Raji (cell line): ENCODE measurements around the gene ZNF618.

Experiments
- POLR2A ChIP-seq: IDR thresholded peaks from 2 replicates; pipeline ENCODE4 v1.6.1; 2011; ENCODE audit warnings: low read depth, low read length, control low read depth; ENCODE audit not compliant: insufficient read depth

ZNF618 gene

GRCh38 chr9:113875459-113876150 is 504 bp upstream of the ZNF618 start:
- no peak for TF ChIP-seq POLR2A

- no peak for TF ChIP-seq POLR2A
These were observed 872 bp downstream of the ZNF618 start for GRCh38 chr9:113876993-113877368.

- no peak for TF ChIP-seq POLR2A
These were observed 3.2 kb downstream of the ZNF618 start for GRCh38 chr9:113879318-113879717.

- TF ChIP-seq POLR2A: no peak
These were observed 3.8 kb downstream of the ZNF618 start for GRCh38 chr9:113879911-113880310.

GRCh38 chr9:113882181-113882580 is 6.1 kb downstream of the ZNF618 start:
- no peak for TF ChIP-seq POLR2A

- TF ChIP-seq POLR2A: no peak
These were observed 6.6 kb downstream of the ZNF618 start for GRCh38 chr9:113882636-113883164.

- no peak for TF ChIP-seq POLR2A
These were observed 9.3 kb downstream of the ZNF618 start for GRCh38 chr9:113885183-113886025.

- no peak for TF ChIP-seq POLR2A
These were observed 9.9 kb downstream of the ZNF618 start for GRCh38 chr9:113886026-113886369.

GRCh38 chr9:113886466-113886865 is 10.4 kb downstream of the ZNF618 start:
- TF ChIP-seq POLR2A: no peak

GRCh38 chr9:113886933-113887332 is 10.8 kb downstream of the ZNF618 start:
- no peak for TF ChIP-seq POLR2A

- TF ChIP-seq POLR2A: no peak
These were observed 11.3 kb downstream of the ZNF618 start for GRCh38 chr9:113887436-113887835.

- TF ChIP-seq POLR2A: no peak
These were observed 12.2 kb downstream of the ZNF618 start for GRCh38 chr9:113888336-113888735.

- no peak for TF ChIP-seq POLR2A
These were observed 12.9 kb downstream of the ZNF618 start for GRCh38 chr9:113888976-113889375.

- TF ChIP-seq POLR2A: no peak
These were observed 14.6 kb downstream of the ZNF618 start for GRCh38 chr9:113890704-113891103.

- TF ChIP-seq POLR2A: no peak
These were observed 16.9 kb downstream of the ZNF618 start for GRCh38 chr9:113892861-113893491.

- TF ChIP-seq POLR2A: no peak
These were observed 18.1 kb downstream of the ZNF618 start for GRCh38 chr9:113894166-113894565.

GRCh38 chr9:113895526-113895925 is 19.4 kb downstream of the ZNF618 start:
- TF ChIP-seq POLR2A: no peak

- no peak for TF ChIP-seq POLR2A
These were observed 20.6 kb downstream of the ZNF618 start for GRCh38 chr9:113896713-113897112.
